NCI-H2029 (cell line): ENCODE data around the gene NELFCD.

Experiments used
- DNase-seq: peaks from one replicate; lab custom pipeline; 2025; lab: John Stamatoyannopoulos, UW

NELFCD gene

GRCh38 chr20:58994390-58995159 lies 13.5 kb downstream of the NELFCD start:
- DNase-seq: no peak

GRCh38 chr20:58995461-58996225 lies 14.6 kb downstream of the NELFCD start:
- no peak for DNase-seq

- no peak for DNase-seq
Observed at GRCh38 chr20:58996226-58996611, 15.2 kb downstream of the NELFCD start.

GRCh38 chr20:58997141-58997770 lies 16.2 kb downstream of the NELFCD start:
- no peak for DNase-seq

GRCh38 chr20:58998656-58999055 lies 17.6 kb downstream of the NELFCD start:
- DNase-seq: no peak

- no peak for DNase-seq
Observed at GRCh38 chr20:59000326-59000725, 19.3 kb downstream of the NELFCD start.

- DNase-seq: no peak
Observed at GRCh38 chr20:59001068-59001448, 20.0 kb downstream of the NELFCD start.

- DNase-seq: no peak
Observed at GRCh38 chr20:59001449-59002171, 20.6 kb downstream of the NELFCD start.

- DNase-seq: no peak
Observed at GRCh38 chr20:59002388-59002787, 21.3 kb downstream of the NELFCD start.

- no peak for DNase-seq
Observed at GRCh38 chr20:59002874-59003399, 21.9 kb downstream of the NELFCD start.

- DNase-seq: no peak
Observed at GRCh38 chr20:59003836-59004492, 22.9 kb downstream of the NELFCD start.

- no peak for DNase-seq
Observed at GRCh38 chr20:59004493-59004762, 23.4 kb downstream of the NELFCD start.

- no peak for DNase-seq
Observed at GRCh38 chr20:59004763-59005522, 23.9 kb downstream of the NELFCD start.

- DNase-seq: no peak
Observed at GRCh38 chr20:59005523-59006166, 24.6 kb downstream of the NELFCD start.

GRCh38 chr20:59006167-59006863 lies 25.3 kb downstream of the NELFCD start:
- DNase-seq: no peak

GRCh38 chr20:59006864-59007664 lies 26.0 kb downstream of the NELFCD start, which contains the start of gene CTSZ:
Gene CTSZ, minus strand, starts transcription at chr20:59007254. Its CDS starts 126 bp downstream, at chr20:59007128.
- no peak for DNase-seq

- no peak for DNase-seq
Observed at GRCh38 chr20:59007665-59008511, 26.8 kb downstream of the NELFCD start.
